ENCODE data around the gene DPYD.

The DPYD gene

DNA sequence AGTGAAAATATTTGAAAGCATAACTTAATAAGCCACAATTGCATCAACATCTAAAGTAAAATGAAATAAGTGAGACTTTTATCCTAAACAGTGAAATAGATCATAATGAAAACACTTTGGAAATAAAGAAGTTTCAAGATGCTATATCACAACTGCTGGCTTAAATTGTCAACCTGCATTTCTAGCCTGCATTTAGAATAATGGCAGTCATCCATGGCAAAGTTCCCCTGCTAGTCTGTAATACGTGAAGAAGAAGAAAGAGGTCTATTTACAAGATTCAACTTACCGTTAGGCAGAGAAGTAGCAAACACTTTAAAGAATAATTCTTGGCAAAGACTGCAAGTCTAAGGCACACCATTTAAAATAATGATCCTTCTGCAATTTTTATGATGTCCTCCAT, 133.6 kb downstream of the DPYD start:
- Histone ChIP-seq H3K4me2 (ENCODE audit: low read depth, low read length, poor library complexity, severe bottlenecking) (no peak overlapping the region), H3K4me3 (ENCODE audit: low read length, poor library complexity, severe bottlenecking) (no peak overlapping the region), H3K9ac (ENCODE audit: low read depth, low read length, poor library complexity, severe bottlenecking) (no peak overlapping the region), H2AFZ (ENCODE audit: low read length) (no peak overlapping the region), H3K4me1 (ENCODE audit: insufficient read depth, low read length, poor library complexity, severe bottlenecking) (peaks cover 23% of the 10 kb centered on the region), H4K20me1 (ENCODE audit: insufficient read depth, low read length, poor library complexity, severe bottlenecking) (no peaks in the 10 kb centered on the region), H3K27me3 (ENCODE audit: insufficient read depth, low read length, poor library complexity, severe bottlenecking) (no peaks in the 10 kb centered on the region), H3K36me3 (ENCODE audit: insufficient read depth, low read length) (no peaks in the 10 kb centered on the region), H3F3A (ENCODE audit: low read depth) (no peaks in the 10 kb centered on the region), H3K9me2 (replicated peaks; ENCODE audit: low read depth, low read length) (no peaks in the 10 kb centered on the region), H3K79me2 (ENCODE audit: insufficient read depth, low read length) (no peaks in the 10 kb centered on the region), H3K9me3 (ENCODE audit: insufficient read depth, low read depth, low read length) (no peaks in the 10 kb centered on the region)
- TF ChIP-seq, protein P1, sequence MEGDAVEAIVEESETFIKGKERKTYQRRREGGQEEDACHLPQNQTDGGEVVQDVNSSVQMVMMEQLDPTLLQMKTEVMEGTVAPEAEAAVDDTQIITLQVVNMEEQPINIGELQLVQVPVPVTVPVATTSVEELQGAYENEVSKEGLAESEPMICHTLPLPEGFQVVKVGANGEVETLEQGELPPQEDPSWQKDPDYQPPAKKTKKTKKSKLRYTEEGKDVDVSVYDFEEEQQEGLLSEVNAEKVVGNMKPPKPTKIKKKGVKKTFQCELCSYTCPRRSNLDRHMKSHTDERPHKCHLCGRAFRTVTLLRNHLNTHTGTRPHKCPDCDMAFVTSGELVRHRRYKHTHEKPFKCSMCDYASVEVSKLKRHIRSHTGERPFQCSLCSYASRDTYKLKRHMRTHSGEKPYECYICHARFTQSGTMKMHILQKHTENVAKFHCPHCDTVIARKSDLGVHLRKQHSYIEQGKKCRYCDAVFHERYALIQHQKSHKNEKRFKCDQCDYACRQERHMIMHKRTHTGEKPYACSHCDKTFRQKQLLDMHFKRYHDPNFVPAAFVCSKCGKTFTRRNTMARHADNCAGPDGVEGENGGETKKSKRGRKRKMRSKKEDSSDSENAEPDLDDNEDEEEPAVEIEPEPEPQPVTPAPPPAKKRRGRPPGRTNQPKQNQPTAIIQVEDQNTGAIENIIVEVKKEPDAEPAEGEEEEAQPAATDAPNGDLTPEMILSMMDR (conservative IDR thresholded peaks at IDR 0.05; ENCODE audit: low read length) = no peak
- TF ChIP-seq EZH2phosphoT487 (IDR thresholded peaks at IDR 0.05; ENCODE audit: borderline replicate concordance) = no peak

DNA sequence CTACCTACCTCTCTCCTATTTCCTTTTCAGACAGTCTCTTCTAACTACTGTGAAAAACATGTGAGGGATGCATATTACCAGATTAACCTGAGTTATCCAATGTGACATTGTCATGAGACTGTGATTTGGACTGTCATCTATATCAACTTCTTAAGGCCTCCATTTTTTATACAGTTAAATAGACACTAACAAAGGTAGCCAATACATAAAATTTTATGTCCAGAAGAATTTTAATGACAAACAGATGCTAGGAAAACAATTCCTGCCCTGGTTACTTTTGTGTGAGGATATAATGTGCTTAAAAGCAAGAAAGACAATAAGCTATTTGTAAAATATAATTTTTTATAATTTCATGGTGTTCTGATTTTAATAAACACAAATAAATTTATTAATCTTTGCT, 136.2 kb downstream of the DPYD start:
- H3F3A ChIP-seq (ENCODE audit: low read depth) = no peaks in the 10 kb centered on the region
- H3K27me3 ChIP-seq (ENCODE audit: insufficient read depth, low read length, poor library complexity, severe bottlenecking) = no peaks in the 10 kb centered on the region
- H3K79me2 ChIP-seq (ENCODE audit: insufficient read depth, low read length) = no peaks in the 10 kb centered on the region
- no peaks in the 10 kb centered on the region for H3K36me3 ChIP-seq (ENCODE audit: insufficient read depth, low read length)
- H3K9me3 ChIP-seq (ENCODE audit: insufficient read depth, low read depth, low read length) = no peaks in the 10 kb centered on the region
- H3K9me2 ChIP-seq (replicated peaks; ENCODE audit: low read depth, low read length) = no peaks in the 10 kb centered on the region
- no peak for TF ChIP-seq EZH2phosphoT487 (IDR thresholded peaks at IDR 0.05; ENCODE audit: borderline replicate concordance)
- TF ChIP-seq, protein P1 (conservative IDR thresholded peaks at IDR 0.05; ENCODE audit: low read length) = no peak
- no peak overlapping the region for H2AFZ ChIP-seq (ENCODE audit: low read length)
- H3K4me3 ChIP-seq (ENCODE audit: low read length, poor library complexity, severe bottlenecking) = no peak overlapping the region
- H3K4me1 ChIP-seq (ENCODE audit: insufficient read depth, low read length, poor library complexity, severe bottlenecking) = peaks cover 12% of the 10 kb centered on the region
- no peaks in the 10 kb centered on the region for H4K20me1 ChIP-seq (ENCODE audit: insufficient read depth, low read length, poor library complexity, severe bottlenecking)
- no peak overlapping the region for H3K9ac ChIP-seq (ENCODE audit: low read depth, low read length, poor library complexity, severe bottlenecking)
- no peak overlapping the region for H3K4me2 ChIP-seq (ENCODE audit: low read depth, low read length, poor library complexity, severe bottlenecking)

- TF ChIP-seq, protein P1 (conservative IDR thresholded peaks at IDR 0.05; ENCODE audit: low read length) = no peak
- no peak for TF ChIP-seq EZH2phosphoT487 (IDR thresholded peaks at IDR 0.05; ENCODE audit: borderline replicate concordance)
- Histone ChIP-seq H3K9ac (ENCODE audit: low read depth, low read length, poor library complexity, severe bottlenecking) (no peak overlapping the region), H3F3A (ENCODE audit: low read depth) (no peaks in the 10 kb centered on the region), H3K27me3 (ENCODE audit: insufficient read depth, low read length, poor library complexity, severe bottlenecking) (no peaks in the 10 kb centered on the region), H3K9me3 (ENCODE audit: insufficient read depth, low read depth, low read length) (no peaks in the 10 kb centered on the region), H3K4me2 (ENCODE audit: low read depth, low read length, poor library complexity, severe bottlenecking) (no peak overlapping the region), H3K79me2 (ENCODE audit: insufficient read depth, low read length) (no peaks in the 10 kb centered on the region), H2AFZ (ENCODE audit: low read length) (no peak overlapping the region), H3K9me2 (replicated peaks; ENCODE audit: low read depth, low read length) (no peaks in the 10 kb centered on the region), H3K4me3 (ENCODE audit: low read length, poor library complexity, severe bottlenecking) (no peak overlapping the region), H3K36me3 (ENCODE audit: insufficient read depth, low read length) (no peaks in the 10 kb centered on the region), H3K4me1 (ENCODE audit: insufficient read depth, low read length, poor library complexity, severe bottlenecking) (peaks cover 12% of the 10 kb centered on the region), H4K20me1 (ENCODE audit: insufficient read depth, low read length, poor library complexity, severe bottlenecking) (no peaks in the 10 kb centered on the region)
Observed at GRCh38 chr1:97783751-97784150, 137.1 kb downstream of the DPYD start.

All from Loucy (cell line).